HG02623 (cell line): Measurements from ENCODE around the gene GPRIN2.

Source experiments
- ATAC-seq: cut with Tn5 transposase; IDR thresholded peaks from one replicate; pipeline ENCODE4 v1.9.1; 2021; ENCODE audit warnings: moderate library complexity; ENCODE audit not compliant: unreplicated experiment

The GPRIN2 gene

GRCh38 chr10:46550076-46550790 lies 6.2 kb downstream of the GPRIN2 start:
- no peak for ATAC-seq

DNA sequence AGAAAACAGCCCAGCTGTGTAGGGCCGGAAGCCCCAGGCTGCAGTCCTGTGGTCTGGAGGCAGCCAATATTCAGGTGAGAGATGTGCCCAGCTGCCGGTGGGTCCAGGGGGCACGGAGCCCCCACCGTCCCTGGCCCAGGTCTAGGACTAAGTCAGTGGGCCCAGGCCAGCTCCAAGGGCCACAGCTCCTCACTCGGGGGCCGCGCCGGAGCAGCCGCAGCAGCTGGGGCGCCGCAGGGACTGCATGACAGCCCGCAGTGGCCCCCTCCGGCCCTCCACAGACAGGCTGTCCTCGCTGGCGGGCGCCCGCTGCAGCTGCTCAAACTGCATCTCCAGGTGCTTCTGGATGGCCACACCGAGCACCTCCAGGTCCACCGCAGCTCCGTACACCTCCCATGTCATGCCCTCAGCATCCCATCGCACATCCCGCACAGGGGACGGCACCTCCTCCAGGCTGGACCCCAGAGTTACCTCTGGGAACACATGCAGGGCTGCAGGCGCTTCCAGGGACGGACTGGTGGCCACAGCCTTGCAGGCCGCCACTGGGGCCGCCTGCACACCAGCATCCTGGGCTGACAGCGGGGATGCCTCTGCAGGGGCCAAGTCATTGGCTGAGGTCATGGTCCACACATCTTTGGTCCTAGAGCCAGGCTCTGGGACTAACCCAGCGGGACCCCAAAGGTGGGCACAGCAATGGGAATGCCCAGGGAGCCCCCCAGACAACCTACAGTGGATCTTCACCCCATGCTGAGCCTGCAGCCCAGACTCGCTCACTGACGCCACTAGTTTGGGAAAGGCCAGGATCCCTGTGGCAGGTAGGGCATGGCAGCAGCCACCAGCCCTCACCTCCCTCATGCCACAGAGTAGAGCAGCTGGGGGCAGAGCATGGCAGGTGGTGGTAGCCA lies 7.0 kb downstream of the GPRIN2 start:
- no peak for ATAC-seq

DNA sequence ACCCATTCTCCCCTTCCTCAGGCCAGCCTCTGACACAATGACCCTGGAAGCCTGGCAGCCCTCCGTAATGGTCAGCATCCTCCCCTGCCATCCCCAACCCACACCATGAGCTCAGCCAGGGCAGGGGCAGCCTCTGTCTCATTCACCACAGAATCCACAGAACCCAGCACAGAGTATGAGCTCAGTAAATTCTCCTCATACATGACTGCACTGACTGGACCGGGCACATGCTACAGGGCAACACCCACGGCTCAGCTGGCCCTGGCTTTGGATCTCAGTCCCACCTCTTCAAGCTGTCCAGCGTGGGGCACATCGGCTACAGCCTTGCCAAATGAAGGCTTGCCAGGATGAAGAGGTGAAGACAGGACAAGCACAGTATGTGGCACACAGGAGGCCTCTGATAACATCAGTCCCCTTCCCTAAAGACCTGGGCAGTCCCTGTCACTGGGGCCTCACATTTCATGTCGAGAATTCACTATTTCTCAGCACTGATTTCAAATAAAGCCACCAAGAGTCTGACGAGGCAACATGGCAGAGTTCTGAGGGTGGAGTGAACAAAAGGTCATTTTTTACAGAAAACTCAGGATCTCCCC lies 7.9 kb downstream of the GPRIN2 start:
- no peak for ATAC-seq

DNA sequence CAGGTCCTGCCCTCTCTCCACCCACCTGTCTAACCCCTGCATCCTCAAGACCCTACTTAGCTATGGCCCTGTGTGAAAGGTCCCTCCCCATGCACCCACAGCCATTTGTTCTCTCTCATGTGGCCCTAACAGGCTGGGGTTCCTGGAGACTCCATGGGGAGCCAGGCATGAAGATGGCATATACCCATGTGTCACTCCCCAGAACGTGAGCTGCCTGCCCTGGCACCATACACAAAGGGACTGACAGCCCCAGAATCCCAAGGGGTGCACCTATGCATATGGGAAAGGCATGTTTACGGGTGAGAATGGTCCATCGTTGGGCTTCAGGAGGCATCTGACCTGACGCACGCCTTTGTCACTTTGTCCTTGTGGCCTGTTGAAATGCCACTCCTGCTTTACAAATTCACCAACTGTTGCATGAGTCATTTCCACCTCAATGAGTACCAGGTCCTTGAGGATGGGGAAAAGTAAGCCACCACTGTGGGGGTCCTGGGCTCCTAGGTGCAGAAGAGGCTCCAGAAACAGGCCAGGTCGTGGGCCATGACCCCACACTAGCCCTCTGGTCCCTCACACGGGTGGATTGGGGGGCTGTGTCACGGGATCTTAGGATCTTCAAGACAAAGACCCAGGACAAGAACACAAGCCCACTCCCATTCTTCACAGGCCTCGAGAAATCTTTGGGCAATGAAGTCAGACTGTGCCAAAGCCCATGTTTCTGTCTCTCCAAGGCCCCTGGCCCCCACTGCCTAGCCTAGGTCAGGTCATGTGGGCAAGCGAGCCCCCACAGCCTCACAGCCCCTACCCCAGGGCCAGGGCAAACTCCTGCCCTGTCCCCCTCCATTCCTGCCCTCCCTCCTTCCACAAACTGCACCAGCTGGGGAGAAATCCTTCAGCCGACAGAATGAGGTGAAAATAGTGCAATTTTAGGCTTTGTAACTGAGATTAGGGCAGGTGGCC lies 8.6 kb downstream of the GPRIN2 start:
- no peak for ATAC-seq

DNA sequence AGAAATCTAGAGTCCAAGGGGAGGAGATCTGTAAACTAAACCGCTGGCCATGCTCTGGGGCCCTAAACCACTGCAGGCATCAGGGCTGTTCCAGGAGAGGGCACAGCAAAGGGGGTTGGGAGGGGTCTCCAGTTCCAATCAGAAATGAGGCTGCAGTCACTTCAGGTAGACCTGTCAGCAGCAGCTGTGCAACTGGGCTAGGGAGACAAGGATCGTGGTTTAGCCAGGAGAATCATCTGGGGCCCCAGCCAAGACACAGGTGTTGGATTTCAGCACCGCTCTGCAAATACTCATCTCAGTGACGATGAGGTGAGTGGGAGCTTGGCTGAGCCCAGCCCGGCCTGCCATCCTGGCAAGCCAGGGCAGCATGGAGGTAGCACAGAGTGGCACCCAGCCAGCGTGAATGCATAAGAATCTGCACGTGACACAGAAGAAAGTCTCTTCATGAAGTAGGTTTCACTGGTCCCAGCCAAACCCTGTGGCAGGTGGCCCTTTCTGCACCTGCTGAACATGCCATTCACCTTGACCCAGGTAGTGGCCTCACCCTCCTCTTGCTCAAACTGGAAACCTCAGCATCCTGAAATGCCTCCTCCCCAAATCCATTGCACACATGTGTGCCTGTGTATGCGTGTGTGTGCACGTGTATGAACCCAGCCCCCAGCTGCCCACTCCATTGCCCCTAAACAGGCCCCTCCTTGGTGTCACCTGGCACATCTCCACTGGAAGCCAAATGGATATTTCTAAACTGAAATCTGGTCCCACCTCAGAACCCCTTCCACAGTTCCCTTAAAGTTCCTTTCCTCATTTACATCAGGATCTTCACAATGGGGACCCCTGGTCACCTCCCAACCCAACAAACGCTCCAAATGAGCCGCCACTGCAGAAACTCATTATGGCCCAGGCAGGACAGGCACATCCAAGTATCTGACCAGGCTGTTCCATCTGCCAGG lies 9.6 kb downstream of the GPRIN2 start:
- no peak for ATAC-seq

DNA sequence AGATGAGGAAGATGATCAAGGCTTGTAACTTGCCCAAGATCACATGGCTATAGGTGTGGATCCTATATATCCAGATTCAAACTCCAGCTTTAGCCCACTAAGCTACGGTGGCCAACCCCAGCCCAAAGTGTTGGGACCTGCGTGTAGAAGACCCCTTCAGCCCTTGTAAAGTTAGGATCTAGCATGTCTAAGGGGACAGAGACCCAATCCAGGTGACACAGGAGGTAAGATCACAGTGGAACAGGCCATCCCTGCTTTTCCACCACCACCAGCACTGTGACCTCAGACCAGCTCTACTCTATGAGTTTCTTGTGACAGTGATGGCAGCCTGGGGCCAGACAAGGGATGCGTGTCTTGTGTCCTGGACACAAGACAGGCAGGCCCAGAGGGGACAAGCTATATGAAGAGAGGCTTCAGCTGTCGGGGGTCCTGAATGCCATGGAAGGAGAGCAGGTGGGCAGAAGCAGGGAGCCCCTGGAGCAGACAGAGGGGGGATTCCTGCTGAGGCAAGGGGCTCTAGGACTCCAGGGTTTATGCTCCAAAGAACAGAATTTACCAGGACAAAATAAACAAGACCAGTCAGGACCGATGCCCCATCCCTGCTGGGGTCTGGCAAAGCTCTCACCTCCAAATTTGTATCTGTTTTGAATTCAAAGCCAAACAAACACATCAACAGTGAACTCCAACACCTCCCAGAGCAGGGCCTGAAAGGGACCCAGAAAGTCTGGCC lies 10.4 kb downstream of the GPRIN2 start:
- no peak for ATAC-seq

- no peak for ATAC-seq
Observed at GRCh38 chr10:46544989-46545791, 11.3 kb downstream of the GPRIN2 start.

- no peak for ATAC-seq
Observed at GRCh38 chr10:46543466-46544377, 12.7 kb downstream of the GPRIN2 start.

DNA sequence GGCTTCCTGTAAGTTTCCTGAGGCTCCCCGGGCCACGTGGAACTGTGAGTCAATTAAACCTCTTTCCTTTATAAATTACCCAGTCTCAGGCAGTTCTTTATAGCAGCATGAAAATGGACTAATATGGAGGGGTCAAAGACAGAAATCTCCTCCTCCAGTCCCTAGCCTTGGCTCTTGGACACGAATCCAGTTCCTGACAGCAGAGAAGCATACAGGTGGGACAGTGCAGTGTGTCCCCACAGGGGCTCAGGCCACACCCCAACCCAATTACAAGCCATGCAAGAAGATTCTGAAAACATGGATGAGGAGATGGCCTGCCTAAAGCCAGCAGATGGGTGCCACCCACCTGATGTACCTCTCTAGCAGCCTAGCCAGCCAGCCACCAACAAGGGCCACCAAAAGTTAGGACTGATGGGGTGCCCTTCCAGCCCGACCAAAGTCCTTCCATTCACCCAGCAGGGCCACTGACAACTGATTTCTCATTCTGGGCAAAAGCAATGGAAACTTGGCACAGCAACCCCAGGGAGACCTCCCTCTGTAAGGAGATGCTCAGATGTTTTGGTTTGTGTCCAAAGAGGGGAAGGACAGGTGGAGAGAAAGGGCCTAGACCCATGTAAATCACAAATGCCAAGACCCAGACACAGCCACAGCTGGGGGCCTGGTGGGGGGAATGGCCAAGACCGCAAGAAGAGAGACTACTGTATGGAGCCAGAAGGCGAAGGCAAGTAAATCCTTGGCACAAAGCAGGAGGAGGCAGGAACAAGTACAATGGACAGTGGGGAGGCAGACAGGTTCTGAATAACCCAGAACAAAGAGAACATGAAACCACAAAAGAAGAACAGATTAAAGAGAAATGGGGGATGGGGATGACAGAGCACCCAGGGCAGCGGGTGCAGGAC lies 13.6 kb downstream of the GPRIN2 start:
- no peak for ATAC-seq

- no peak for ATAC-seq
Observed at GRCh38 chr10:46541735-46542566, 14.5 kb downstream of the GPRIN2 start.

DNA sequence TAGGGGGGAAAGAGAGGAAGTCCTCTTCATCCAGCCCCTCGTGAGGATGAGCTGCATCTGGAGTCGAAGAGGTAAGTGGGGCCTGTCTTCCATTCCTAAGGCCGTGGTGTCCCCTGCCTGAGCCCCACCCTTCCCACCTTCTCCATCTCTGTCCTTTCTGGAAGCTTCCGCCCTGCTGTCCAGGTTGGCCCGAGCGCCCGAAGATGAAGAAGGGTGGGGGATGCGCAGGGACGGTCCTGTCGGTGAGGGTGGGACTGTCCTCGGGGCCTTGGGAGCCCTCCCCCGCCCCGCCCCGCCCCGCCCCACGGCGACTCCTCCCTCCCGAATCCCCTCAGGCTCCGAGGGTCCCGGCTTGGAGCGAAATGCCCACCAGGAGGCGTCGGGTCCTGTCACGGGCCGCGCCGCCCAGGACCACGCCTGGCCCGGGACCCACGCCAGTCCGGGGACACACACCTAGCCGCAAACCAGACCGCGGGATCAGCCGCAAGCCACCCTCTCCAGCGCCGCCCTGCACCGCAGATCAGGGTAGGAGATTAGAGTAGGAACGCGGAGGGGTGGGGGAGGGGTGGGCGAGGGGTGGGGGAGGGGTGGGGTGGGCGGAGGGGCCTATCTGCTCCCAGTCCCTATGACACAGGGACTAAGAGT lies 15.3 kb downstream of the GPRIN2 start:
- ATAC-seq, result no peak

- no peak for ATAC-seq
Observed at GRCh38 chr10:46540412-46541016, 15.9 kb downstream of the GPRIN2 start.

GRCh38 chr10:46539596-46540411 lies 16.7 kb downstream of the GPRIN2 start:
- ATAC-seq, result no peak
